HepG2 (cell line): ENCODE measurements around the gene FIZ1. TPM values are rescaled to one million over a fixed set of nuclear protein-coding genes. Genes with fewer than 3 reads are reported as not detected.

Experiments used
- ATF4 ChIP-seq, 2 experiments: fragments of 450-650 bp in 1 of 2; sonication (generic) in 1 of 2; formaldehyde crosslinking; IDR thresholded peaks; 2 replicates each; pipeline versions ENCODE4 v1.5.0 to v1.8.0; 2020 to 2022; ENCODE audit warnings: mild to moderate bottlenecking in 1 of 2, missing genetic modification reagents in 1 of 2
- DBP ChIP-seq: sonication (generic); formaldehyde crosslinking; IDR thresholded peaks from 2 replicates; pipeline ENCODE4 v1.4.0; 2020; ENCODE audit warnings: missing genetic modification reagents; ENCODE audit errors: not compliant biosample characterization
- ELF4 ChIP-seq: sonication (generic); formaldehyde crosslinking; IDR thresholded peaks from 2 replicates; pipeline ENCODE4 v1.5.0; 2020; ENCODE audit warnings: missing genetic modification reagents, mild to moderate bottlenecking, moderate library complexity, borderline replicate concordance
- FOXA1 ChIP-seq, 2 experiments: fragments of 450-650 bp in 1 of 2; sonication (generic) in 1 of 2; formaldehyde crosslinking in 1 of 2; IDR thresholded peaks; 2 replicates each; pipeline versions ENCODE4 v1.4.0 to v1.6.1; 2016 to 2020; ENCODE audit warnings: missing genetic modification reagents in 1 of 2
- HNF1B ChIP-seq: sonication (generic); formaldehyde crosslinking; IDR thresholded peaks from 2 replicates; pipeline ENCODE4 v1.5.1; 2020; ENCODE audit warnings: mild to moderate bottlenecking, moderate library complexity, missing genetic modification reagents
- MYNN ChIP-seq: sonication (generic); formaldehyde crosslinking; IDR thresholded peaks from 2 replicates; pipeline ENCODE4 v1.4.0; 2020; ENCODE audit warnings: mild to moderate bottlenecking, low read depth, missing genetic modification reagents
- NCOR1 ChIP-seq: fragments of 200-600 bp; sonication (generic); IDR thresholded peaks from 2 replicates; pipeline ENCODE4 v1.7.0; 2017; ENCODE audit warnings: antibody characterized with exemption, low read length, borderline replicate concordance
- NFE2 ChIP-seq: sonication (generic); formaldehyde crosslinking; IDR thresholded peaks from 2 replicates; pipeline ENCODE4 v1.4.0; 2020; ENCODE audit warnings: missing genetic modification reagents
- NPAS2 ChIP-seq: sonication (generic); formaldehyde crosslinking; IDR thresholded peaks from 2 replicates; pipeline ENCODE4 v1.8.0; 2022; ENCODE audit warnings: mild to moderate bottlenecking, missing genetic modification reagents, borderline replicate concordance
- NR0B2 ChIP-seq: sonication (generic); formaldehyde crosslinking; IDR thresholded peaks from 2 replicates; pipeline ENCODE4 v1.4.0; 2020; ENCODE audit warnings: mild to moderate bottlenecking, missing genetic modification reagents
- PHF20 ChIP-seq: sonication (generic); formaldehyde crosslinking; IDR thresholded peaks from 2 replicates; pipeline ENCODE4 v1.5.0; 2020; ENCODE audit warnings: mild to moderate bottlenecking, missing genetic modification reagents
- PITX1 ChIP-seq: sonication (generic); formaldehyde crosslinking; IDR thresholded peaks from 2 replicates; pipeline ENCODE4 v1.5.1; 2020; ENCODE audit warnings: mild to moderate bottlenecking, missing genetic modification reagents
- RAD21 ChIP-seq: fragments of 450-650 bp; formaldehyde crosslinking; IDR thresholded peaks from 2 replicates; pipeline ENCODE4 v1.5.0; 2020; ENCODE audit warnings: mild to moderate bottlenecking
- SKIL ChIP-seq: sonication (generic); formaldehyde crosslinking; IDR thresholded peaks from 2 replicates; pipeline ENCODE4 v1.8.0; 2022; ENCODE audit warnings: missing genetic modification reagents, mild to moderate bottlenecking, moderate library complexity, borderline replicate concordance
- SNAI1 ChIP-seq: sonication (generic); formaldehyde crosslinking; IDR thresholded peaks from 2 replicates; pipeline ENCODE4 v1.5.0; 2020; ENCODE audit warnings: mild to moderate bottlenecking, missing genetic modification reagents, borderline replicate concordance
- SP2 ChIP-seq: sonication (generic); formaldehyde crosslinking; IDR thresholded peaks from 2 replicates; pipeline ENCODE4 v1.5.1; 2020; ENCODE audit warnings: mild to moderate bottlenecking, missing genetic modification reagents
- ZC3H4 ChIP-seq: sonication (generic); formaldehyde crosslinking; IDR thresholded peaks from 2 replicates; pipeline ENCODE4 v1.4.0; 2020; ENCODE audit warnings: missing genetic modification reagents, borderline replicate concordance
- ZFP37 ChIP-seq: sonication (generic); formaldehyde crosslinking; IDR thresholded peaks from 2 replicates; pipeline ENCODE4 v1.4.0; 2020; ENCODE audit warnings: missing genetic modification reagents, borderline replicate concordance
- ZFP41 ChIP-seq: sonication (generic); formaldehyde crosslinking; IDR thresholded peaks from 2 replicates; pipeline ENCODE4 v1.4.0; 2020; ENCODE audit warnings: mild to moderate bottlenecking, missing genetic modification reagents, borderline replicate concordance
- ZNF224 ChIP-seq: sonication (generic); formaldehyde crosslinking; IDR thresholded peaks from 2 replicates; pipeline ENCODE4 v1.5.0; 2020; ENCODE audit warnings: mild to moderate bottlenecking, missing genetic modification reagents
- ZNF530 ChIP-seq: sonication (generic); formaldehyde crosslinking; IDR thresholded peaks from 2 replicates; pipeline ENCODE4 v1.5.0; 2020; ENCODE audit warnings: low read depth, mild to moderate bottlenecking, missing genetic modification reagents
- ZNF550 ChIP-seq: sonication (generic); formaldehyde crosslinking; IDR thresholded peaks from 2 replicates; pipeline ENCODE4 v1.4.0; 2020; ENCODE audit warnings: mild to moderate bottlenecking, missing genetic modification reagents, borderline replicate concordance
- ZNF564 ChIP-seq: sonication (generic); formaldehyde crosslinking; IDR thresholded peaks from 2 replicates; pipeline ENCODE4 v1.8.1; 2023; ENCODE audit warnings: mild to moderate bottlenecking, missing genetic modification reagents
- ZSCAN25 ChIP-seq: sonication (generic); formaldehyde crosslinking; IDR thresholded peaks from 2 replicates; pipeline ENCODE4 v1.8.0; 2022; ENCODE audit warnings: mild to moderate bottlenecking, missing genetic modification reagents
- polyA plus RNA-seq, 8 experiments: library from polyadenylated mRNA; depleted of rRNA in 3 of 8; stranded (reverse) in 7 of 8; unstranded in 1 of 8; fragments of >200 nt; fragmentation: Illumina TruSeq in 4 of 8; extraction: Trizol in 4 of 8; gene quantifications; 2 replicates each; pipeline versions ENCODE4 v1.2.1 to v1.2.3, GENCODE V29; 2011 to 2016; ENCODE audit warnings: low read depth in 4 of 8, missing spikeins in 1 of 8, mixed read lengths in 1 of 8; ENCODE audit not compliant: insufficient read depth in 1 of 8
- total RNA-seq, 5 experiments: library from RNA; depleted of rRNA; stranded (reverse); fragments of >200 nt; fragmentation: Illumina TruSeq; extraction: Trizol; gene quantifications; 2 replicates each; pipeline ENCODE4 v1.2.3, GENCODE V29; 2016; ENCODE audit warnings: low read depth in 1 of 5

The FIZ1 gene
- total and polyA plus RNA-seq, 2 of the 13 experiments (the other 11 are each of a cell fraction or from before 2014, with no cell fraction given) = 3.6 to 5.9 TPM

GRCh38 chr19:55599468-55599841 is at the start of gene FIZ1 (continued):
- TF ChIP-seq ZC3H4 (CRISPR knock-in tag) = no peak
- TF ChIP-seq NCOR1 = peak; percentile 40; the same call in 1 of the 2 replicates
- no peak for TF ChIP-seq PITX1 (CRISPR knock-in tag)
- no peak; the same call in 1 of the 2 replicates for TF ChIP-seq ZSCAN25 (CRISPR knock-in tag)
- TF ChIP-seq RAD21 (CRISPR knock-in tag) = no peak
- no peak for TF ChIP-seq ZNF564 (CRISPR knock-in tag)
- no peak for TF ChIP-seq MYNN
- TF ChIP-seq SNAI1 (CRISPR knock-in tag) = no peak
- TF ChIP-seq ZFP37 (CRISPR knock-in tag) = no peak
- TF ChIP-seq ZNF224 = no peak
- no peak for TF ChIP-seq ZNF550 (CRISPR knock-in tag)
- no peak; the same call in none of the 2 replicates for TF ChIP-seq HNF1B (CRISPR knock-in tag)
- no peak for TF ChIP-seq SKIL
- TF ChIP-seq SP2 (CRISPR knock-in tag) = peak; percentile 74
- no peak for TF ChIP-seq NPAS2 (CRISPR knock-in tag)
- no peak; the same call in 1 of the 2 replicates for TF ChIP-seq PHF20 (CRISPR knock-in tag)
- TF ChIP-seq ZFP41 (CRISPR knock-in tag) = no peak
- TF ChIP-seq ATF4 (CRISPR knock-in tag; IDR thresholded peaks at IDR 0.05) = 0 out of 4 replicates have a peak, but pooled peaks of 1 of the 2 experiments have one; percentile 51
- TF ChIP-seq ZNF530 (CRISPR knock-in tag) = no peak
- TF ChIP-seq DBP (CRISPR knock-in tag) = no peak
- TF ChIP-seq NFE2 (CRISPR knock-in tag) = no peak
- TF ChIP-seq FOXA1 (IDR thresholded peaks at IDR 0.05) = no peak
- TF ChIP-seq FOXA1 (CRISPR knock-in tag; IDR thresholded peaks at IDR 0.05) = no peak
- no peak for TF ChIP-seq NR0B2 (CRISPR knock-in tag)
- TF ChIP-seq ELF4 (CRISPR knock-in tag) = peak; percentile 21; the same call in 1 of the 2 replicates
